Ishikawa (cell line): Measurements from ENCODE around the gene SGCD.

Source experiments
- CEBPB ChIP-seq: IDR thresholded peaks from 2 replicates; pipeline ENCODE4 v1.6.1; 2012
- EGR1 ChIP-seq: IDR thresholded peaks from 2 replicates; pipeline ENCODE4 v1.6.1; 2012
- EP300 ChIP-seq: IDR thresholded peaks from 2 replicates; pipeline ENCODE4 v1.6.1; 2012; ENCODE audit warnings: borderline replicate concordance
- NFIC ChIP-seq: IDR thresholded peaks from 2 replicates; pipeline ENCODE4 v1.6.1; 2012
- RAD21 ChIP-seq: IDR thresholded peaks from 2 replicates; pipeline ENCODE4 v1.6.1; 2012; ENCODE audit warnings: low read depth
- TAF1 ChIP-seq: IDR thresholded peaks from 2 replicates; pipeline ENCODE4 v1.6.1; 2012; ENCODE audit warnings: low read depth, mild to moderate bottlenecking
- TCF12 ChIP-seq: IDR thresholded peaks from 2 replicates; pipeline ENCODE4 v1.6.1; 2012; ENCODE audit warnings: low read depth
- USF1 ChIP-seq: IDR thresholded peaks from 2 replicates; pipeline ENCODE4 v1.6.1; 2012
- YY1 ChIP-seq: IDR thresholded peaks from 2 replicates; pipeline ENCODE4 v1.6.1; 2012; ENCODE audit warnings: low read depth
- ZBTB7A ChIP-seq: IDR thresholded peaks from 2 replicates; pipeline ENCODE4 v1.6.1; 2012; ENCODE audit warnings: low read depth
- TF ChIP-seq, protein P1 (sequence below): IDR thresholded peaks from 2 replicates; pipeline ENCODE4 v1.6.1; 2012

DNA sequence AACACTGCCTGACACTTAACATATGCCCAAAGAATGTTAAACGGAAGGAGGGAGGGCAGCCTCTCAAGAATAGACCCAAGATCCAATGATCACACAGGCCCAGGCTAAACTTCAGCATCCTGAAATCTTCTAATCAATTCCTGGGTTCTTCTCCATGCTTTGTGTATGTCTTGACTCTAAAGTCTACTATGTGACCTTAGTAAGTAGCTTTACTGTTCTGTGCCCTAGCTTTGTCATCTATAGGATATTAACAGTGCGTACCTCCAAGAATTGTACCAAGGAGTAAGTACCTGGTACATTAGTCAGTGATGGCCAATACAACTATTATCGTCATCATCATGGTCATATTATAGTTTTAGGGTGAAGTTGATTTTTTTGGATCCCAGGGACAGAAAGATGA lies 96.6 kb downstream of the SGCD start:
- TF ChIP-seq TCF12 = no peak
- no peak for TF ChIP-seq YY1
- no peak for TF ChIP-seq EGR1
- TF ChIP-seq TAF1 = no peak
- no peak for TF ChIP-seq RAD21
- TF ChIP-seq, protein P1, sequence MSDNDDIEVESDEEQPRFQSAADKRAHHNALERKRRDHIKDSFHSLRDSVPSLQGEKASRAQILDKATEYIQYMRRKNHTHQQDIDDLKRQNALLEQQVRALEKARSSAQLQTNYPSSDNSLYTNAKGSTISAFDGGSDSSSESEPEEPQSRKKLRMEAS = no peak
- no peak for TF ChIP-seq EP300
- no peak for TF ChIP-seq CEBPB
- no peak for TF ChIP-seq ZBTB7A
- TF ChIP-seq USF1 = no peak
- no peak for TF ChIP-seq NFIC
